RWPE2 (cell line): Measurements from ENCODE around the gene CPEB4.
A peak's percentile ranks its signal among the peaks of the same experiment; 100 is the strongest.

Experiments used
- ATAC-seq: fragments of 200-7000 bp; cut with Tn5 transposase; 3 replicates; pipeline ENCODE4 v1.9.1; 2021; ENCODE audit warnings: low read depth
- DNase-seq: peaks from one replicate; pipeline ENCODE4 v3.0.0-alpha.2; 2020; ENCODE audit warnings: low spot score
- H3K27ac ChIP-seq: fragments of 450-650 bp; 2 replicates; pipeline ENCODE4 v1.5.1; 2017; ENCODE audit warnings: mild to moderate bottlenecking; ENCODE audit not compliant: poor library complexity, severe bottlenecking
- H3K27me3 ChIP-seq: fragments of 250-450 bp; sonication (Bioruptor Pico); 2 replicates; pipeline ENCODE4 v1.5.1; 2021; ENCODE audit warnings: mild to moderate bottlenecking, moderate library complexity; ENCODE audit not compliant: insufficient read depth, poor library complexity, severe bottlenecking
- H3K36me3 ChIP-seq: fragments of 250-450 bp; sonication (Bioruptor Pico); 2 replicates; pipeline ENCODE4 v1.5.1; 2020; ENCODE audit warnings: low read depth, mild to moderate bottlenecking, moderate library complexity
- H3K4me1 ChIP-seq: fragments of 250-450 bp; sonication (Bioruptor Pico); 2 replicates; pipeline ENCODE4 v1.5.1; 2021; ENCODE audit warnings: mild to moderate bottlenecking, moderate library complexity; ENCODE audit not compliant: insufficient read depth, poor library complexity, severe bottlenecking
- H3K4me3 ChIP-seq: fragments of 250-450 bp; sonication (Bioruptor Pico); 2 replicates; pipeline ENCODE4 v1.5.1; 2021; ENCODE audit warnings: mild to moderate bottlenecking, moderate library complexity; ENCODE audit not compliant: severe bottlenecking
- H3K9me3 ChIP-seq: fragments of 250-450 bp; sonication (Bioruptor Pico); 2 replicates; pipeline ENCODE4 v1.5.1; 2021; ENCODE audit warnings: mild to moderate bottlenecking, moderate library complexity; ENCODE audit not compliant: severe bottlenecking
- CTCF ChIP-seq: fragments of 450-650 bp; IDR thresholded peaks from one replicate; pipeline ENCODE4 v1.5.1; 2017; ENCODE audit warnings: mild to moderate bottlenecking, moderate library complexity; ENCODE audit not compliant: poor library complexity, severe bottlenecking

Gene CPEB4

GRCh38 chr5:173962436-173962972 lies 74.4 kb downstream of the CPEB4 start:
- Histone ChIP-seq H3K27ac (peak overlapping the region; percentile 28), H3K4me3 (no peak overlapping the region), H3K36me3 (no peaks in the 10 kb centered on the region), H3K4me1 (no peaks in the 10 kb centered on the region), H3K9me3 (no peaks in the 10 kb centered on the region), H3K27me3 (no peaks in the 10 kb centered on the region)
- no peak for TF ChIP-seq CTCF
- DNase-seq (no peak), ATAC-seq (no peak)

- Histone ChIP-seq H3K4me3 (peak overlapping the region; percentile 3), H3K9me3 (no peaks in the 10 kb centered on the region), H3K4me1 (no peaks in the 10 kb centered on the region), H3K36me3 (no peaks in the 10 kb centered on the region), H3K27ac (peak overlapping the region; percentile 28), H3K27me3 (no peaks in the 10 kb centered on the region)
- no peak for TF ChIP-seq CTCF
- ATAC-seq (peak; percentile 84), DNase-seq (no peak)
Observed at GRCh38 chr5:173963182-173963838, 75.2 kb downstream of the CPEB4 start.

GRCh38 chr5:173963867-173964441 lies 75.8 kb downstream of the CPEB4 start:
- peak overlapping the region; percentile 3 for H3K4me3 ChIP-seq
- DNase-seq (no peak), ATAC-seq (peak; percentile 63)
- no peak for TF ChIP-seq CTCF
- H3K27me3 ChIP-seq: no peaks in the 10 kb centered on the region
- peak overlapping the region; percentile 28 for H3K27ac ChIP-seq
- H3K9me3 ChIP-seq: no peaks in the 10 kb centered on the region
- no peaks in the 10 kb centered on the region for H3K4me1 ChIP-seq
- H3K36me3 ChIP-seq: no peaks in the 10 kb centered on the region

GRCh38 chr5:173964506-173964905 lies 76.4 kb downstream of the CPEB4 start:
- ATAC-seq (no peak), DNase-seq (no peak)
- Histone ChIP-seq H3K27me3 (no peaks in the 10 kb centered on the region), H3K36me3 (no peaks in the 10 kb centered on the region), H3K4me1 (no peaks in the 10 kb centered on the region), H3K9me3 (no peaks in the 10 kb centered on the region), H3K4me3 (no peak overlapping the region), H3K27ac (no peak overlapping the region)
- TF ChIP-seq CTCF: no peak

GRCh38 chr5:173967241-173967640 lies 79.1 kb downstream of the CPEB4 start:
- H3K36me3 ChIP-seq: no peaks in the 10 kb centered on the region
- TF ChIP-seq CTCF: no peak

More at GRCh38 chr5:173967241-173967640, 79.1 kb downstream of the CPEB4 start:
- no peaks in the 10 kb centered on the region for H3K27me3 ChIP-seq
- H3K4me3 ChIP-seq: no peak overlapping the region
- H3K27ac ChIP-seq: no peak overlapping the region
- DNase-seq (no peak), ATAC-seq (no peak)
- H3K4me1 ChIP-seq: no peaks in the 10 kb centered on the region
- H3K9me3 ChIP-seq: no peaks in the 10 kb centered on the region
